ENCODE results near the gene VSIR.

GRCh38 chr10:71769279-71769823, 4.0 kb downstream of the VSIR start:
- TF ChIP-seq CTCF (IDR thresholded peaks at IDR 0.05) (no peak), POLR2A (IDR thresholded peaks at IDR 0.05) (no peak)
